Measurements from ENCODE around the gene TMEM184B.

Gene TMEM184B

GRCh38 chr22:38272373-38273134 is at the start of gene TMEM184B:
TMEM184B (minus strand) TSS chr22:38273010; CDS start chr22:38247961, 25,049 bp downstream.
- peak; percentile 33 for DNase-seq

- DNase-seq, result no peak
Measured at GRCh38 chr22:38320605-38321402, 48.0 kb upstream of the TMEM184B start.

- no peak for DNase-seq
Measured at GRCh38 chr22:38318792-38319773, 46.3 kb upstream of the TMEM184B start.

GRCh38 chr22:38317995-38318715 is 45.3 kb upstream of the TMEM184B start:
- DNase-seq, result peak; percentile 48

- DNase-seq, result peak; percentile 33
Measured at GRCh38 chr22:38317122-38317994, 44.5 kb upstream of the TMEM184B start, which contains the start of gene CSNK1E. CSNK1E (minus strand) TSS chr22:38317433; CDS start chr22:38314157, 3,276 bp downstream.

- no peak for DNase-seq
Measured at GRCh38 chr22:38316364-38317121, 43.7 kb upstream of the TMEM184B start.

- no peak for DNase-seq
Measured at GRCh38 chr22:38315823-38316363, 43.1 kb upstream of the TMEM184B start.

GRCh38 chr22:38314933-38315822 is 42.4 kb upstream of the TMEM184B start:
- peak; percentile 3 for DNase-seq

GRCh38 chr22:38314051-38314932 is 41.5 kb upstream of the TMEM184B start:
- DNase-seq, result no peak

- no peak for DNase-seq
Measured at GRCh38 chr22:38313384-38313955, 40.7 kb upstream of the TMEM184B start.

- DNase-seq, result no peak
Measured at GRCh38 chr22:38312261-38312800, 39.5 kb upstream of the TMEM184B start.

GRCh38 chr22:38311323-38311620 is 38.5 kb upstream of the TMEM184B start:
- DNase-seq, result no peak

GRCh38 chr22:38310518-38311322 is 37.9 kb upstream of the TMEM184B start:
- no peak for DNase-seq

- DNase-seq, result no peak
Measured at GRCh38 chr22:38309614-38310517, 37.1 kb upstream of the TMEM184B start.

- no peak for DNase-seq
Measured at GRCh38 chr22:38308791-38309498, 36.1 kb upstream of the TMEM184B start.
